NCI-H128 (cell line): ENCODE results near the gene ZNF740.
"Not testable (repeated sequence)": the region's sequence is repeated elsewhere in the genome, so short reads cannot be mapped to it uniquely, and the experiment has no call there.

Experiments used
- DNase-seq: peaks from one replicate; lab custom pipeline; 2025; ENCODE audit not compliant: unreplicated experiment; lab: John Stamatoyannopoulos, UW

The ZNF740 gene

DNA sequence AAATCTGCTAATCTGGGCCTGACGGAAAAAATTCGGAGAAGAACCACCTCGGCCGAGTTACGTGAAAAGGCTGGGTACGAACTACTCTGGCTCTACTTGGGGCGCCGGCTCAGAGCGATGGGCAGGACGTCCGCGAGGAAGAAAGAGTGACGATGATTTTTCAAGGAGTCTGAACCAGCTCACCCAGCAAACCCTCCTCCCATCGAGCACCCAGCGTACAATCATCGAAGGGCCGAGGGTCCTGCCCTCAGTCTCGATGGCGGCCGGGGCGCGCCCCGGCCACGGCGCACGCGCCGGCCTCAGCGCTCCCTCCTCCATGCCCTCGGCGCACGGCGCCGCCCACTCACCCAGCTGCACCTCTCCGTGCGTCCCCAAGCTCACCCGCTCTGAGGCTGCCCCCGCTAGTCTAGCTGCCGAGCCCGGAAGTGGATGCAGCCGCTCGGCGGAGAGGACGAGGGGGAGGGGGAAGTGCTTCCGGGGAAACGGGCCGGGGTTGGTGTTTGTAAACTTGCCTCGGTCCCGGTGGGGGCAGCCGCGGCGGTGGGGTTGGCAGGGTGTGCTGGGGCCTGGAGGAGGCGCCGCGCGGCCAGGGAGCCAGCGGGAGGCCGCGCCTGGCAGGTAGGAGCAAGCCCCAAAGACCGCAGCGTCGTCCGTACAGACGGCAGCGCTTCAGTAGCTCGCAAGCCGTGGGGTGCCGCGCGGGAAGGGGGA is at the start of gene ZNF740, which contains the start of gene CSAD:
ZNF740 (plus strand) TSS at position 503 of the 711 bp plus-strand sequence. CDS start 1,262 bp downstream, outside the sequence.
CSAD (minus strand) TSS at position 706 of the 711 bp plus-strand sequence. CDS start 7,455 bp downstream, outside the sequence.
- DNase-seq: peak; percentile 95

DNA sequence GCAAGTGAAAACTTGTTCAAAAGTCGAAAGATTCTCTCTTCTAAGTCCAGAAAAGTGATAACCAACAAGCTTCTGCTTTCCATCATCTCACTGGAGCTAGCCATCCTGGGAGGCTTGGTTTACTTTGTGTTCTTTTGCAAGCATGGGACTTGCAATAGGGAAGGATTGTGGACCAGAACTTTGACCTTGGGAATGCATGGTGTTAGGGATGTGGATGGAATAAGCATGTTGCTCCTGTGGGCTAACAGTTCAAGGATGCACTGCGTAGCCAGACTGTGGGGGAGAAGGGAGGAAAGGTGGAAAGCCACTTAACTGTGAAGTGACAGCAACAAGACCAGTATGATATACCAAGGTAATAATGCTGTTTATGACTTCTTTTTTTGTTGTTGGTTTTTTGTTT is 48.7 kb upstream of the ZNF740 start:
- no peak for DNase-seq

DNA sequence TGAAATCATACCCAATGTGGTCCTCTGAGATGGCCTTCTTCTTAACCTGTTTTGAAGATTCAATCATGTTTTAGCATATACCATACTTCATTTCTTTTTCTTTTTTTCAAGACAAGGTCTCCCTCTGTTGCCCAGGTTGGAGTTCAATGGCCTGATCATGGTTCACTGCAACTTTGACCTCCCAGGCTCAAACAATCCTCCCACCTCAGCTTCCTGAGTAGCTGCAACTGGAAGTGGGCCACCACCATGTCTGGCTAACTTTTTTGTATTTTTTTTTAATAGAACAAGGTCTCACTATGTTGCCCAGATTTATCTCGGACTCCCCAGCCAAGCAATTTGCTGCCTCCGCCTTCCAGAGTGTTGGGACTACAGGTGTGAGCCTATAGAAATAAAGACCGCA is 46.8 kb upstream of the ZNF740 start:
- DNase-seq: no peak

DNA sequence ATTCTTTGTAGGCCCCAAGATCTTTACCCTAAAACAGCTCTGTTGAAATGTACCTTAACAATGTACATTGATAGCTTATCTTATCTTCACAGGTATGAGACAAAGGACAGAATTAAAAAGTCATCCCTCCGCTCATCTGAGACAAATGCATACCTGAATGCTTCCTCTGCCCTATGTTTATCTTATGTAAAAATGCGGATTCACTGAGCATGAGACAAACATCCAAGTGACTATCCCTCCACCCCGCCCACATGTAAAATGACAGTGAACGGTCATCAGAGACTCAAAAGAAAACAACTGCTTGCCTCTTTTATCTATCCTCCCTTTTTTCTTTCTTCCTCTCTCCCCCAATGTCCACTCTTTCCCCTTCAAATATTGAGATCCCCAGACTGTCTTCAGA is 37.2 kb upstream of the ZNF740 start:
- DNase-seq: no peak

DNA sequence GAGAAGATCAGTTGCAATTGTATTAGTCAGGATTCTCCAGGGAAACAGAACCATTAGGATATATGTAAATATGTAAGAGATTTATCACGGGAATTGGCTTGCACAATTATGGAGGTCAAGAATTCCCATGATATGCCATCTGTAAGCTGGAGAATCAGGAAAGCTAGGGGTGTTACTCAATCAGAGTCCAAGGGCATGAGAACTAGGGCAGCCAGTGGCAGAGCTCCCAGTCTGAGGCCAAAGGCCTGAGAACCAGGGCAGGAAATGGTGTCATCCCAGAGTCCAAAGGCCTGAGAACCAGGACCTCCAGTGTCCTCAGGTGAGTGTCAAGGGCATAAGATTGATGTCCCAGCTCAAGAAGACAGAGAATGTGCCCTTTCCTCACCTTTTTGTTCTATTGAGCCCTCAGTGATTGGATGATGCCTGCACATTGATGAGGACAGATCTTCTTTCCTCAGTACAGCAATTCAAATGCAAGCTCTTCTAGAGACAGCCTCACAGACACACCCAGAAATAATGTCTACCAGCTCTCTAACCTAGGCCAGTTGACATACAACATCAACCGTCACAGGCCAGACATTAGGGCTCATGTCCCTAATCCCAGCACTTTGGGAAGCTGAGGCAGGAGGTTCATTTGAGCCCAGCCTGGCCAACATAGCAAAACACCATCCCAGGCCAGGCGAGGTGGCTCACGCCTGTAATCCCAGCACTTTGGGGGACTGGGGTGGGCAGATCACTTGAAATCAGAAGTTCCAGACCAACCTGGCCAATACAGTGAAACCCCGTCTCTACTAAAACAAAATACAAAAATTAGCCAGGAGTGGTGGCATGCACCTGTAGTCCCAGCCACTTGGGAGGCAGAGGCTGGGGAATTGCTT is 34.9 kb upstream of the ZNF740 start:
- DNase-seq: no peak

GRCh38 chr12:53147181-53147580 is 33.3 kb upstream of the ZNF740 start:
- DNase-seq: no peak

- no peak for DNase-seq
Observed at GRCh38 chr12:53147653-53148052, 32.9 kb upstream of the ZNF740 start.

- DNase-seq: no peak
Observed at GRCh38 chr12:53151039-53151438, 29.5 kb upstream of the ZNF740 start.

- no peak for DNase-seq
Observed at GRCh38 chr12:53152390-53152789, 28.1 kb upstream of the ZNF740 start.

- DNase-seq: peak; percentile 83
Observed at GRCh38 chr12:53159195-53159839, 21.2 kb upstream of the ZNF740 start.

GRCh38 chr12:53160000-53160399 is 20.5 kb upstream of the ZNF740 start:
- DNase-seq: no peak

- no peak for DNase-seq
Observed at GRCh38 chr12:53160673-53161072, 19.8 kb upstream of the ZNF740 start.

DNA sequence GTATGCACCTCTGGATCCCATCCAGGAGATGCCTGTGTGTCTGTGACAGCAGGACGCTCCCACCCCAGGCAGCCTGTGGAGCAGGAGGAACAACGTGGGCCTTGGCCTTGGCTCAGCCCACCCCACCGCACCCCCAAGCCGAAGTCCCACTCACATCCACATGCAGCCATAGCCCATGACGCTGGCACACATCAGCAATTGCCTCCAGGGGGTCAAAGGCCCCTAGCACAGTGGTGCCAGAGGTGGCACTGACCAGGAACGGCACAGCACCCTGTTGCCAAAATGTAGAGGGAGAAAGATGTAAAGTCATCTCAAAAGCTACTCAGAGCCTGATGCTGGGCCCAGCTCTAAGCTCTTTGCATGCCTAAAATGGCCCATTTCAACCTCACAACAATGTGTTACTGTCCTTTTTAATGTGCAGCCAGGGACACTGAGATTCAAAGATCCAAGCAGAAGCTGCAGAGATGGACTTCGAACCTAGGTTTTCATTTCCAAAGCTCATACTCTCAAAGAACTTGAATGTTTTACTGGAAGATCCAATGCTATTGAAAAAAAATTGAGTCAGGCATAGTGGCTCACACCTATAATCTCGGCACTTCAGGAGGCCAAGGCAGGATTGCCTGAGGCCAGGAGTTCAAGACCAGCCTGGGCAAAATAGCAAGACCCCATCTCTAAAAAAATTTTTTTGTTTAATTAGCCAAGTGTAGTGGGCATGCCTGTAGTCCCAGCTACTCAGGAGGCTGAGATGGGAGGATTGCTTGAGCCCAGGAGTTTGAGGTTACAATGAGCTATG is 19.2 kb upstream of the ZNF740 start:
- DNase-seq: no peak

GRCh38 chr12:53163008-53163407 is 17.5 kb upstream of the ZNF740 start:
- DNase-seq: not testable (repeated sequence)

- DNase-seq: no peak
Observed at GRCh38 chr12:53166837-53167236, 13.7 kb upstream of the ZNF740 start.

- DNase-seq: no peak
Observed at GRCh38 chr12:53169644-53170043, 10.9 kb upstream of the ZNF740 start.

DNA sequence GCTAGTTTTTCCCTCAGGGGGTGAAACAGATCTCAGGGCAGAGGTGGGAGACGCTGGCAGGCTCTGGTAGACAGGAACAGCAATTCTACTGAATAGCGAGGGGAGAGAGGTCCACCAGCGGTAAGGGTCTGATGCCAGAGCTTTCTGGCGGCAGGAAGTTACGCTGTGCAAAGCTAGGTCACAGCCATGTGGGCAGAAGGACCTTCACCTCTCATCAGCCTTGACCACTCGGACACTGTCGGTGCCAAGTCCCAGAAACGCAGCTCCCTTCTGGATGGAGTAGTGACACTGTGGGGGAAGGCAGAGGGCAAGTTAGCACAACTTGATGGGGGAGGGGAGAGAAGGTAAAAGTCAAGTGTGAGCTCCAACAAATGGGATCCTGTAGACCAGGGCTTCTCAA is 10.3 kb upstream of the ZNF740 start:
- no peak for DNase-seq

- no peak for DNase-seq
Observed at GRCh38 chr12:53170876-53171724, 9.4 kb upstream of the ZNF740 start.

GRCh38 chr12:53171725-53172329 is 8.7 kb upstream of the ZNF740 start:
- no peak for DNase-seq
